HG03439 (cell line): ENCODE results near the gene TEAD1.

Experiments used
- ATAC-seq: cut with Tn5 transposase; IDR thresholded peaks from one replicate; pipeline ENCODE4 v1.9.1; 2021; ENCODE audit warnings: mild to moderate bottlenecking, moderate library complexity; ENCODE audit not compliant: unreplicated experiment

The TEAD1 gene

GRCh38 chr11:12673924-12674570 lies at the start of gene TEAD1:
TEAD1 (plus strand) TSS chr11:12674421.
- ATAC-seq: peak; percentile 85

GRCh38 chr11:12624595-12624994 lies 49.6 kb upstream of the TEAD1 start:
- no peak for ATAC-seq

GRCh38 chr11:12625438-12626071 lies 48.7 kb upstream of the TEAD1 start:
- no peak for ATAC-seq

GRCh38 chr11:12626616-12627015 lies 47.6 kb upstream of the TEAD1 start:
- ATAC-seq: no peak

GRCh38 chr11:12628314-12628713 lies 45.9 kb upstream of the TEAD1 start:
- ATAC-seq: no peak

- no peak for ATAC-seq
Measured at GRCh38 chr11:12629601-12630313, 44.5 kb upstream of the TEAD1 start.

- no peak for ATAC-seq
Measured at GRCh38 chr11:12631651-12632050, 42.6 kb upstream of the TEAD1 start.

GRCh38 chr11:12634329-12634728 lies 39.9 kb upstream of the TEAD1 start:
- ATAC-seq: no peak

GRCh38 chr11:12636871-12637410 lies 37.3 kb upstream of the TEAD1 start:
- ATAC-seq: no peak

- no peak for ATAC-seq
Measured at GRCh38 chr11:12639388-12639787, 34.8 kb upstream of the TEAD1 start.

GRCh38 chr11:12640355-12640754 lies 33.9 kb upstream of the TEAD1 start:
- ATAC-seq: no peak

GRCh38 chr11:12640926-12641849 lies 33.0 kb upstream of the TEAD1 start:
- no peak for ATAC-seq

GRCh38 chr11:12642040-12642439 lies 32.2 kb upstream of the TEAD1 start:
- ATAC-seq: no peak

GRCh38 chr11:12642806-12643428 lies 31.3 kb upstream of the TEAD1 start:
- no peak for ATAC-seq

GRCh38 chr11:12646478-12646877 lies 27.7 kb upstream of the TEAD1 start:
- ATAC-seq: no peak

- no peak for ATAC-seq
Measured at GRCh38 chr11:12653729-12654128, 20.5 kb upstream of the TEAD1 start.

- ATAC-seq: no peak
Measured at GRCh38 chr11:12655842-12656241, 18.4 kb upstream of the TEAD1 start.

GRCh38 chr11:12657336-12657735 lies 16.9 kb upstream of the TEAD1 start:
- no peak for ATAC-seq

- no peak for ATAC-seq
Measured at GRCh38 chr11:12657981-12658380, 16.2 kb upstream of the TEAD1 start.

- no peak for ATAC-seq
Measured at GRCh38 chr11:12662101-12662689, 12.0 kb upstream of the TEAD1 start.
